HG03025 (cell line): ENCODE measurements around the gene DUS2.
"Not testable (repeated sequence)": the region's sequence is repeated elsewhere in the genome, so short reads cannot be mapped to it uniquely, and the experiment has no call there.

Source experiments
- ATAC-seq: cut with Tn5 transposase; IDR thresholded peaks from one replicate; pipeline ENCODE4 v1.9.1; 2021; ENCODE audit warnings: mild to moderate bottlenecking, moderate library complexity; ENCODE audit not compliant: unreplicated experiment, low FRiP score

Gene DUS2

DNA sequence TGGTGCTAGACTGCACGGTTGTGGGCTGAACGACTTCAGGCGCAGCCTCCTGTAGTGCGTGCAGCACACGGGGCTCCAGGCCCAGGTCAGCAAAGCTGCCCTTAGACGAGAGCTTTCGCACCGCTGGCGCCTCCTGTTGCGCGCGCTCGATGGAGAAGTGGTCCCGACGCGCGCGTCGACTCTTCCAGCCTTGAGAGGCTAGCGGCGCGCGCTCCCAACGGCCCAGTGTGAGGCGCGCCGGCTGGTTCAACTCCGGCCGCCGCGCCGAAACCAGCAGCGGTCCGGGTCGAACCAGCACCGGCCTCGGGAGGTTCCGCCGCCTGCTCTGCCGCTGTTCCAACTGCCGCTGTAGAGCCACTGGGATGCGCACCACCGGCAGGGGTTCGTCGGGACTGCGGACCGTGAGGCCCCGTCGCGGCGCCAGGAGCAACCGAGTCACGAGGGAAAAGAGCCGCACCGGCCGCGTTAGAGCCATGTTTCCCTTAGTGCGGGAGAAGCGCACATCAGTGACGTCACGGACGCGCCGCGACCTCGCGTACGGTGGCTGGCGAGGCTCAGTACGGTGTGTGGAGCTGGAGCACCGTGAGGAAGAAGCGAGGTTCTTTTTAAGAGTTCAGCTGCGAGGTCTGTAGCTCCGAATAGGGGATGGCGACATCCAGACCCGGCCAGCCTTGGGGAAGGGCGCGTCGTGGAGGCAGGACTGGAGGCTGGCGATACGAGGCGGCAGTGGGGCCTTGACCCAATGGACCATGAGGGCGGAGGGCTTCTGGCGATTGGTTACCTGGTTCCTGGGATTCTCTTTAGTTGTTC lies at the start of gene DUS2, which contains the start of gene DDX28:
DUS2 (plus strand) TSS at position 557 of the 810 bp plus-strand sequence. CDS start 14,740 bp downstream, outside the sequence.
DDX28 (minus strand) TSS at position 505 of the 810 bp plus-strand sequence; CDS start at position 475, 30 bp downstream.
- peak; percentile 60 for ATAC-seq

DNA sequence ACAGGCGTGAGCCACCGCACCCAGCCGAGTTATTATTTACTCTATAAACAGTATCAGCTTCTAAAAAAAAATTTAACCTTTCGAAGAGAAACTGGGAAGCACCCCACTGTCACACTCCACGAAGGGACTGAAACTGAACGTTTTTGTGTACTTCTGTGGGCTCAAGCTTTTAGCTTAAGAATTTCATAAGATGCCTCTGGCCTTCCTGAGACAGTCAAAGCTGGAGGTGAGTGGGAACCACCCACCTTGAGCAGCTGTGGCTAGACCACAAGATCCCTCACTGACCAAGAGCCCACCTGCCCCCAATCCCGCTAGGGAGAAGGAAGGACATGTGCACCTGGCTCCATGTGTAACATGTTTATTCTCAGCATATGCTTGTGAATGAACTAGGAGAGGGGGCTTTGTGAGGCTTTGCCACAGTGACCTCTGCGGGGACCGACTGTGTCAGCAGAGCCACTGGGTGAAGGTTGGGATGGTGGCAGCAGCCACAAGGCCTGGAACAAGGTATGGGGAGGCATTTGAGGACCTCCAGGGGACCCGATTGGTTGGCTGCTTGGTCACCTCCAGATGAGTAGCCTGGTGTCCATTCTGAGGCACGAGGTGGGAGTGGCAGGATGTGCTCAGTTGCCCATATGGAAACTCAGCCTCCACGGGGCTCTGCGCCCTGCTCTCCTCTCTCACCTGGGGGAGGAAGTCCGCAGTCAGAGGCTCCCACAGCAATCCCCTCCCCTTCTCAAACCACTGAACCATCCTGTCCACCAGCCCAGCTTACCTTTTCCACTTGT lies 47.6 kb upstream of the DUS2 start:
- ATAC-seq: no peak

DNA sequence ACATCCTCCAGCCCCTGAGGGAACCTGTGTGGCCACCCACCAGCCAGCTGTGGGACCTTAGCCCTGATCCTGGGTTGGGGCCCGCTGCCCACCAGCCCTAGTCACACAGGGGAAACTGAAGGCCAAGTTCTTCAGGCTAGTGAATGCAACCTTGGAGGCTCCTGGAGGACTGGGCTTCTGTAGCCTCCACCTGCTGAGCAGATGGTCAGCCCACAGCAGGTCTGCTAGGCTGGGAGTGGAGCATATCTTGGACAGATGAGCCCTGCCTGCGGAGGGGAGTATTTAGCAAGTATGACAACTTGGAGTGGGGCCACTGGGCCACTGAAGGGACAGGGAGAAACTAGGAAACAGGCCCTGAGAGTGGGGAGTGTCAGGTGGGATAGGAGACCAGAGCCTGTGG lies 46.9 kb upstream of the DUS2 start:
- ATAC-seq: no peak

DNA sequence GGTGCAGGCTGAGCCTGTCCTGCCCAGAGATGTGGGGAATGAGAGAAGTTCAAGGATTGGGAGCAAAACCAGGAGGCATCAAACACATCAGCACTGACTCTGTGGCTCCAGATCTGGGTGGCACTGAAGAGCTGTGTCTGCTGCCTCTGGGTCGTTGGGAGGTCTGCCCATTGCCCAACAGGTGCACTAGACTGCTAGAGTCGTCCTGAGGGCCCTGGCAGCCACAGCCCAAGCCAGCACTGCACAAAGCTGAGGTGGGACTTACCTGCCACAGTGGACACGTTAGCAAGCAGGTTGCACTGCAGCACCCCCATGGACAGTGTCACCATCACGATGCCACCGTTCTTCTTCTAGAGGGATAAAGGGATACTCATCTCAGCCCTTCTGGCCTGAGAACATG lies 46.1 kb upstream of the DUS2 start:
- no peak for ATAC-seq

DNA sequence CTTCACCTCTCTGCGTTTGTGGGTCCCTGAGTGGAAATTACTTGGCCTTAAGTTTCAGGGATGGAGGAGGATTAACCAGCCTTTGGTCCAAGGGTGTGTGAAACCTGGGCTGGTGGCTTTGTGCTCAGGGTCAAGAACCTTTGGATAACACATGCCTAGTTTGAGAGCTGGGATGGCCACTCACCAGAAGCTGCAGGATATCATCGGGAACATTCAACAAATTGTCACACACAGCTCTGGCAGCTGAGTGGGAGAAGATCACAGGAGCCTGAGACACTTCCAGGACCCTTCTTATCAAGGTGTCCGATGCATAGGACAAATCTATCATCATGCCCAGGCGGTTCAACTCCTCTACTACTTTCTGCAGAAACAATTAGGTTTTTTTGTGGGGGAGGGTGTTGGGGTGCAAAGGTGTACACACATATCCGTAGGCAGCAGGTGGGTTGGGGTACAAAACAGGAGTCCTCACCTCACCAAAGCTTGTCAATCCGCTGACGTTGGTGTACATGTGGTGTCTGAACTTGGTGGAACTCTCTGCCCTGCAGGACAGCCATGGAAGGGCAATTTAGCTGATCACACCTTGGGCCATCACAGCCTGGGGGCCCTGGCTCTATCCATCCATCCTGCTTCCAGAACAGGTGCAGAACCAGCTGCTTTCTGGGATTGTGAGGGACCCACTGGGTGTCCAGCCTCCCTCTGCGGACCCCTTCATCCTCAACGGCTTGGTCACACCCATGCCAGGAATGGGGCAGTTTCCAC lies 45.4 kb upstream of the DUS2 start:
- ATAC-seq: no peak

DNA sequence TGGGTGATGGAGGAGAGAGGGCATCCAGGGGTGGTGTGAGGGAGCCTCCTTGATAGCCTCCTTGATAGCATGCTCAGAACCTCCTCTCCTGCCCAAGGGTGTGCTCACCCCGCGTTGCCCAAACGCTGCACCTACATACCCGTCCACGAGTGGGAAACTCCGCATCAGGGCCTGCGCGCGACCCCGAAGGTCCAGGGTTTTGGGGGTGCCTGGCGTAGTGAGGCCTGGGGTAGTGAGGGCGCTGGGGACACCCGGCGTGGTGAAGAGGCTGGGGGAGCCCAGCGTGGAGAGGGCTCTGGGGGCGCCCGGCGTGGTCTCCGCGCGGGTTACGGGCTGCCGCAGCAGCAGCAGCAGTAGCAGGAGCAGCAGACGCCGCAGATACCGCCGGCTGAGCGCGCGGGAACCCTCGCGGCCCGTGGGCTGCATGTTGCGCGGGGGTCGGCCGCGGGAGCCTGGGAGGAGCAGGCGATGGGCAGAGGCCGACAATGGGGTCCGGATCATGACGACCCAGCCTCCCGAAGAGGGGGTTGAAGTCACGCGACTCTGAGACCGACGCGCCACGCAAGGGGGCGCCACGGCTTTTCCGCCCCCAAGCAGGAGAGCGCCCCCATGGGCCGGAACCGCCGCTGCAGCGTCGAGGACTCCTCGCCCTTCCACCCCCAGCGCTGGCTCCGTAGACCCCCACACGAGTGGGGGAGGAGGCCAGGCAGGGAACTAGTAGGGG lies 43.0 kb upstream of the DUS2 start, which contains the start of gene DPEP3:
DPEP3 (minus strand) TSS at position 545 of the 724 bp plus-strand sequence; CDS start at position 426, 119 bp downstream.
- ATAC-seq: no peak

DNA sequence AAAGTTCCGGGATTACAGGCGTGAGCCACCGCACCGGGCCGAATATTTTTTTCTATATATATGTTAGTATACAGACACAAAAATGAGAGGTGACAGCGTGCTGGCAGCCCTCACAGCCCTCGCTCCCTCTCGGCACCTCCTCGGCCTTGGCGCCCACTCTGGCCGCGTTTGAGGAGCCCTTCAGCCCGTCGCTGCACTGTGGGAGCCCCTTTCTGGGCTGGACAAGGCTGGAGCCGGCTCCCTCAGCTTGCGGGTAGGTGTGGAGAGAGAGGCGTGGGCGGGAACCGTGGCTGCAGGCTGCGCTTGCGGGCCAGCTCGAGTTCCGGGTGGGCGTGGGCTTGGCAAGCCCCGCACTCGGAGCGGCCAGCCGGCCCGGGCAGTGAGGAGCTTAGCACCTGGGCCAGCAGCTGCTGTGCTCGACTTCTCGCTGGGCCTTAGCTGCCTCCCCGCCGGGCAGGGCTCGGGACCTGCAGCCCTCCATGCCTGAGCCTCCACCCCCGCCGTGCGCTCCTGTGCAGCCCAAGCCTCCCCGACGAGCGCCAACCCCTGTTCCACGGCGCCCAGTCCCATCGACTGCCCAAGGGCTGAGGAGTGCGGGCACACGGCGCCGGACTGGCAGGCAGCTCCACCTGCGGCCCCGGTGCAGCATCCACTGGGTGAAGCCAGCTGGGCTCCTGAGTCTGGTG lies 40.9 kb upstream of the DUS2 start:
- ATAC-seq: no peak

DNA sequence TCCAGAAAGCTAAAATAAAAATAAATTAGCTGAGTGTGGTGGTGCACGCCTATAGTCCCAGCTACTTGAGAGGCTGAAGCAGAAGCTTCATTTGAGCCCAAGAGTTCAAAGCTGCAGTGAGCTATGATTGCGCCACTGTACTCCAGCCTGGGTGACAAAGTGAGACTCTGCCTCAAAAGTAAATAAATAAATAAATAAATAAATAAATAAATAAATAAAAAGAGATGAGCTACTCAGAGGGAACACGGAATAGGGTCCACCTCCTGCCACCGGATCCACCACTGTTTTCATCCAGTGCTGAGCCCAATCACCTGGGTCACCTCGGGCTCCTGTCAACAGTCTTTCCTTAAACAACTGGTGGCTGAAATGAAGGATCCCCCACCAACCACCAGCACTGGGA lies 36.1 kb upstream of the DUS2 start:
- no peak for ATAC-seq

DNA sequence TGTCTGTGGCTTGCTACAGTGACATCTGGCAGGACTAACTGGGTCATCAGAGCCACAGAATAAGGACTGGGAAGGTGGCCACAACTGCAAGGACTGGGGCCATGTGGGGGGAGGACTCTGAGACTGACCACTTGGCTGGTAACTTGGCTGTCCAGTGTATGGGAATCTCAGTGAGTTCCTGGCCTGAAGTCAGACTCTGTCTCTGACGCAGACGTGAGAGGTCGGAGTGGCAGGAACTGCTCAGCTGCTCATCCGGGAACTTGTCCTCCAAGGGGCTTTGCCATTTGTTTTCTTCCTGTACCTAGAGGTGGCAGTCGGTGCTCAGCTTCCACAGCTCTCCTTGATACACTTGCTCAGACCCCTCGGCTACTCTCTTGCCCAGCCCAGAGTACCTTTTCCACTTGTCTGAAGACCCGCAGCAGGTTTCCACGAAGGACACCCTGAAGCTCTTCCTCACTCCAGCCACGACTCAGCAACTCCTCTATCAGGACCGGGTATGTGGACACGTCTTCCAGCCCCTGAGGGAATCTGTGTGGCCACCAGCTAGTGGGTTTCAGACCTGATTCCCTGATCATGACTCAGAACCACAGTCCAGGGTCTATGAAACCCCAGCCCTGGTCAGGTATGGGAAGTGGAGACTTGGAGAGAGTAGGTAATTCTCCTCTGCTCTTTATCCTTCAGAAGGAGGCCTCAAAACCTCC lies 35.5 kb upstream of the DUS2 start:
- no peak for ATAC-seq

DNA sequence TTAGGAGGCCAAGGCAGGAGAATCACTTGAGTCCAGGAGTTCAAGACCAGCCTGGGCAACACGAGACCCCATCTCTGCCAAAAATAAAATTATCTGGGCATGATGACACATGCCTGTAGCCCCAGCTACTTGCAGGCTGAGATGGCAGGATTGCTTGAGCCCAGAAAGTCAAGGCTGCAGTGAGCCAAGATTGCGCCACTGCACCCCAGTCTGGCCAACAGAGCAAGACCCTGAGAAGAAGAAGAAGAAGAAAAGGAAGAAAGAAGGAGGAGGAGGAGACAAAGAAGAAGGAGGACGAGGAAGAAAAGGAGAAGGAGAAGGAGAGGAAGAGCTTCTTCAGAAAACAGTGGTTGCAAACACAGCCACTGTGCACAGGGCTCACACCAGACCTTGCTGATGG lies 34.4 kb upstream of the DUS2 start:
- ATAC-seq: no peak

DNA sequence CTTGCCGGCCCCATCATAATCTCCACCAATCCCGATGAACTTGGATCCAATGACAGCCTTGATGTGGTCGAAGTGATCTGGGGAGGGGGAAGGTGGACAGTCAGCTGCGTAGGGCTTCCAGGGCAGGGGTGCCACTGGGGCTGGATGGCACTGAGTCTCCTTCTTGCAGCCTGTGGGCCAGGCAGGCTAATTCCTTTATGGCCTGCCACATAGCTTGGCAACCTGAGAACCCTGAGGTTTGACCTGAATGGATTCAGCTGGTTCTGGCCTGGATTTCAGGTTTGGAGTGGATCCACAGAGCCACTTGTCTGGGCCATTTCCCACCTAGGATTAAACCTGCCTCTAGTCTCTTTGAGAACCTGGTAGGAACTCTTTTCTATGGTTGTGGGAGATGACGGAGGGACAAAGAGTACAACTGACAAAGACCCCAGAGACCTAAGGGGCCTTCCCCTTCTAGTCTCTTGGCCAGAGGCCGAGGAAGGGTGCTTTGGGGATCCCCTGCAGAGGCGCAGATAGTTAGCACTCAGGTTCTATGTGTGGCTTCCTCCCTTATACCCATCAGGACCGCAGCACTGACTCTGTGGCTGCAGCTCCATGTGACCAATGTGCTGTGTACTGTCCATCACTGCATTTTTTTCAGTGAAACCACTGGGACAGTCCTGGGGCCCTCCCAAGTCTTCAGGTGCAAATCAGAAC lies 33.6 kb upstream of the DUS2 start:
- no peak for ATAC-seq

DNA sequence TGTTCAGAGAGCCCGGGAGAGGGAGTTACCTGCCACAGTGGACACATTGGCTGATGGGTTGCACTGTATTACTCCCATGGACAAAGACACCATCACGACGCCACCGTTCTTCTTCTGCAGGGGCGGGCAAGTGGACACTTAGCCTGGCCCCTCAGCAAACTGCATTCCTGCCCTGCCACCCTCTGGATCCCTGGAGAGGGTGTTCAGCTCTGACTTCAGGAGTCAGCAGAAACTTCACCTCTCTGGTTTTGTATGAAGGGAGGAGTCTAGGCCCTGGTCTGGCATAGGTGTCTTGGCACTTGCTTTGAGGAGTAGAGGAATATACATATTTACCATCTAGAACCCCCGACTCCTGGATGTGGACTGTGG lies 33.1 kb upstream of the DUS2 start:
- no peak for ATAC-seq

DNA sequence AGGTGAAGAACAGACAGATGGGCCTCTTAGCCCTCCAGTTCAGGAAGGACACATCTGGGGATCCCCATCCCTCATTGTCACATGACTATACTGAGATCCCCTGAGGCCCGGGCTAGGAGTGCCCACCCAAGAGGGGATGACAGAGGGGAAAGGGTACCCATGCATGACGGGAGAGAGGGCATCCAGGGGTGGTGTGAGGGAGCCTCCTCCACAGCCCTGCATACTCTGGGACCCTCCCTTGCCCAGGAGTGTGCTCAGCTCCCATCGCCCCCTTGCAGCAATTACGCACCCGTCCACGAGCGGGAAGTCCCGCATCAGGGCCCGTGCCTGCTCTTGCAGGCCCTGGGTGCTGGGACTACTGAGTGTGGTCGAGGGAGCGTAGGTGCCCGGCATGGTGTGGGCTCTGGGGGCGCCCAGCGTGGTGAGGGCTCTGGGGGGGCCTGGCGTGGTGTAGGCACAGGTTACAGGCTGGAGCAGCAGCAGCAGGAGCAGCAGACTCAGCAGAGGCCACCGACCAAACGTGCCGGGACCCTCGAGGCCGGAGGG lies 30.4 kb upstream of the DUS2 start:
- no peak for ATAC-seq

DNA sequence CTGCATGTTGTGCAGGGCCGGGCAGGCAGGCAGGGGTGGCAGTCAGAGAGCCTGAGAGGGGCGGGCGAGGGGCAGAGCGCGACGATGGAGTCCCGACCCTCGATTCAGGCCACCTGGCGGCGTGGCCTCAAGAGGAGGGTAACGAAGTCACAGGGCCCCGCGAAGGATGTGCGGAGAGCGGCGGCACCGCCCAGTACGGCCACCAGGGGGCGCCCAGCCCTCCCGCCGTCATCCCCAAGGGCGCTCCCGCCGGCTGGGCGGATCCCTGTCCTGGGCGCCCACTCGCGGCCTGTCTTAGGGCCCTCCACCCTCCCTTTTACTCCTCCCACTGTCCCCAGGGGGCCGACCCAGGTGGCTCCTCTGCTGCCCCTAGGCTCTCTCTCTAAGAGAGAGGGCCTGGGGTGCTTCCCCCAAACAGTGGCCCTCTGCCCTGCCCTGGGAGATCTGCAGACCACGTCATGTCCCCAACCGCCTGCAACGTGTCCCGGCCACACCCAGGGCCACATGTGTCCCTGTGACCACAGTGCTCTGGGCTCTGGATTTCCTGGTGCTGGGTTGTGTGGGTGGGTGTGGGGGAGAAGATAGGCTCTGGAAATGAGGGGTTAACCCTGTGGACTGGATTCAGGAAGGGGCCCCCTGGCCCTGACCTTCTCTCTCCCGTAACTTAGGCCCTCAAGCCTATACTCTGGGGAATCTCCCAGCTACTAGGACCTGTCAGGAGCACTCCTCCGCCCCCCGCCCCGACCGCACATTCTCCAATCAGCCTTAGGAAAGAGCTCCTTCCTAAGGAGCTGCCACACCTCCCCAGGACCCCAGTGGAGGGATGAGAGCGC lies 29.7 kb upstream of the DUS2 start:
- peak; percentile 65 for ATAC-seq

DNA sequence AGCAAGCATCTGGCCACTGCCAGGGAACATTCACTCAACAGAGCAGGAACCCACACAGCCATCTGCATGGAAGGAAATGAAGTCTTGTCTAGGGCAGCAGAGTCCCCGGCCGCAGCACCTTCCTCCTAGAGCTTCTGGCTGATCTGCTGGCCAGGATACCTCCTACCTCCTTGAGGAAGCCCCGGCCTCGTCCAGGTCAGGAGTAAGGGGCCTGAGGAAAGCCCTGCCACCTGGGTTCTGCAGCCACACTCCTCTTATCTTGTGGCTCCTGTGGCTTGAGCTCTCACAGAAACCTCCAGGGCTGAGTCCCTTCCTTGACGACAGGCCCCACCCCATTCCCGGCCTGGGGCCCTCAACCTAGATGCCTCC lies 29.1 kb upstream of the DUS2 start:
- not testable (repeated sequence) for ATAC-seq

DNA sequence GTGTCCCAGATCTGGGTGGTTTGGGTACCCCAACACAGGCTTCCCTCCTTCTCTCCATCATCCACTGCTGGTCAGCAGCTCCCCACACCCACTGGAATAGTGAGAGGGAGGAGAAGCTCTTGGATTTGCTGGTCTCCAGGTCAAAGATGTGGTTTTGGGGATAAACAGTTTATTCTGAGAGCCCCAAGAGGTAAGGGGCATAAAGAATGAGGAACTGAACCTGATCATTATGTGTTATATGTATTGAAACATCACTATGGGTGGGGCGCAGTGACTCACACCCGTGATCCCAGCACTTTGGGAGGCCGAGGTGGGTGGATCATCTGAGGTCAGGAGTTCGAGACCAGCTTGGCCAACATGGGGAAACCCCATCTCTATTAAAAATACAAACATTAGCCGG lies 27.7 kb upstream of the DUS2 start:
- no peak for ATAC-seq

DNA sequence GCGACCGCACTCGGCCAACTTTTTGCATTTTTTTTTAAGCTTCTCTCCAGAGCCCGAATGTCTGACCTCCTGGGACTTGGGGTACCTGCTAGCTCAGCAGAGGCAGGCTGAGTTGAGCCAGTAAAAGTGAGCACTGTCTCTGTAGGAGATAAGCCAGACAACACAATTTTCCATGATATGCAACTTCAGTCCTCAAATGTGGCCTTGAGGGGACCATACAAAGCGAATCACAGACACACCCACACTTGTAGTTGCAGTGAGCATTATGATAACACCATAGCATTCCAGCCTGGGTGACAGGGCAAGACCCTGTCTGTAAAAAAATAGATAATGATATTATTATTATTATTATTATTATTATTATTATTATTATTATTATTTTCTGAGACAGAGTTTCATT lies 26.4 kb upstream of the DUS2 start:
- ATAC-seq: no peak
